ENCODE data around the gene LRRC40.
"Not testable (repeated sequence)": the region's sequence is repeated elsewhere in the genome, so short reads cannot be mapped to it uniquely, and the experiment has no call there.

Gene LRRC40

DNA sequence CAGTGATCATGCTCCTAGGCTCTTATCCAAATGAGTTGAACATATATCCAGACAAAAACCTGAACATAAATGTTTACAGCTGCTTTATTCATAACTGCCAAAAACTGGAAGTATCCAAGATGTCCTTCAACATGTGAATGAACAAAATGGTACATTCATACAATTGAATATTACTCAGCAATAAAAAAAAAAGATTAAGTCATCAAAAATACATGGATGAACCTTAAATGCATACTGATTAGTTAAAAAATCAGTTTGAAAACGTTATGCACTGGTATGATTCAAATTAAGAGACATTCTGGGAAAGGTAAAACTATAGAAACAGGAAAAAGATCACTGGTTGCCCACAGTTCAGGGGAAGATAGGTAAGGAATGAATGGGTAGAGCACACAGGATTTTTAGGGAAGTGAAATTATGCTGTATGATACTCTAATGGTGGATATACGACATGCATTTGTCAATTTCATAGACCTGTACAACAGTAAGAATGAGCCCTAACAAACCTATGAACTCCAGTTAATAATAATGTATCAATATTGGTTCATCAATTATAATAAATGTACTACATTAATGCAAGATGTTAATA is 3.1 kb downstream of the LRRC40 start:
- no peak for DNase-seq (ENCODE audit: low spot score)

DNA sequence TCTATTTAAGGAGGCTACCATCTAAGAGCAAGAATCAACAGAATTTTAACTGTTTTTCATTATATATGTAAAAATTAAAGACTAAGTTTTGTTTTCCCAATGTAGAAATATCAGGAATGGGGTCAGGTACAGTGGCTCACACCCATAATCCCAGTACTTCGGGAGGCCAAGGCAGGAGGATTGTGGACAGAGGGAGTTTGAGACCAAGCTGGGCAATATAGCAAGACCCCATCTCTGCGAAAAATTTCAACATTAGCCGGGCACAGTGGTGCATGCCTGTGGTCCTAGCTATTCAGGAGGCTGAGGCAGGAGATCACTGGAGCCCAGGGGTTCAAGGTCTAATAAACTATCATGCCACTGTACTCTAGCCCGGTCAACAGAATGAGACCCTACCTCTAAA is 5.3 kb downstream of the LRRC40 start:
- no peak for DNase-seq (ENCODE audit: low spot score)

DNA sequence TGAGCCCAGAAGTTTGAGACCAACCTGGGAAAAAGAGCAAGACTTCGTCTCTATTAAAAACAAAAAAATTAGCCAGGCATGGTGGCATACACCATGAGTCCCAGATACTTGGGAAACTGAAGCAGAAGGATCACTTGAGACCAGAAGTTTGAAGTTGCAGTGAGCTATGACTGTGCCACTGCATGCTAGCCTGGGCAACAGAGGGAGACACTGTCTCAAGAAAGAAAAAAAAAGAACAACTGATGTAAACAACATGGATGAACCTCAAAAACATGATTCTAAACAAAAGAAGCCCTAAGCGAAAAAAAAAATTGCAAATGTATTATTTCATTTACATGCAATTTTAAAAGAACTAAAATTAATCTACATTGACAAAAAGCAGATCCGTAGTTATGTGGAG is 9.0 kb downstream of the LRRC40 start:
- no peak for DNase-seq (ENCODE audit: low spot score)

DNA sequence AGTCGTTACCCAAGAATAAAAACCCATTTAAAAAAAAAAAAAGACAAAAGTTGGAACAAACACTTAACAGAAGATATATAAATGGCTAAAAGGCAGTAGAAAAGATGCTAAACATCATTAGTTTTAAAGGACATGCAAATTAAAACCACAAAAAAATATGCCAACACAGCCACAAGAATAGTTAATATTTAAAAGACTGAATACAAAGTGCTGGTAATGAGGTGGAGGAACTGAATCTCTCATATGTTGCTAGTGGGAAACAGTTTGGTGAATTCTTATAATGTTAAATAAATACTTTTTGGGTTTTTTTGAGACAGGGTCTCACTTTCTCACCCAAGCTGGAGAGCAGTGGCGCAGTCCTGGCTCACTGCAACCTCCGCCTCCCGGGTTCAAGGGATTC is 10.0 kb downstream of the LRRC40 start:
- DNase-seq (ENCODE audit: low spot score): no peak

DNA sequence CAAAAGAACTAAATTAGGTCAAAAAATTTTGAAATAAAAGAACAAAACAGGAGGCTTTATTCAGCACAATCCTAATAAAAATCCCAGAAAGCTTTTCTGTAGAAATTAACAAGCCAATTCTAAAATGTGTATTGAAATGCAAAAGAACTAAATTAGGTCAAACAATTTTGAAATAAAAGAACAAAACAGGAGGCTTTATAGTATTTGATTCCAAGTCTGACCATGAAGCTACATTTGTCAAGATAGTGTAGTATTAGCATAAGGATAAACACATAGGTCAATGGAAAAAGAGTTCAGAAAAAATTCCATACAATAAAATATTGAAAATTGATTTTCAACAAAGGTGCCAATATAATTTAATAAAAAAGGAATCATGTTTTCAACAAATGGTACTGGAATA is 10.8 kb downstream of the LRRC40 start:
- no peak for DNase-seq (ENCODE audit: low spot score)

DNA sequence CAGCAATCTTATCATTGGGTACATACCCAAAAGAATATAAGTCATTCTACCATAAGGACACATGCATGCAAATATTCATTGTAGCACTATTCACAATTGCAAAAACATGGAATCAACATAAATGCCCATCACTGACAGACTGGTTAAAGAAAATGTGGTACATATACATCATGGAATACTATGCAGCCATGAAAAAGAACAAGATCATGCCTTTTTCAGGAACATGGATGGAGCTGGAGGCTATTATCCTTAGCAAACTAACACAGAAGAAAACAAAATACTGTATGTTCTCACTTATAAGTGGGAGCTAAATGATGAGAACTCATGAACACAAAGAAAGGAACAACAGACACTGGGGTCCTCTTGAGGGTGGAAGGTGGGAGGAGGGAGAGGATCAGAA is 12.9 kb downstream of the LRRC40 start:
- DNase-seq (ENCODE audit: low spot score): not testable (repeated sequence)

DNA sequence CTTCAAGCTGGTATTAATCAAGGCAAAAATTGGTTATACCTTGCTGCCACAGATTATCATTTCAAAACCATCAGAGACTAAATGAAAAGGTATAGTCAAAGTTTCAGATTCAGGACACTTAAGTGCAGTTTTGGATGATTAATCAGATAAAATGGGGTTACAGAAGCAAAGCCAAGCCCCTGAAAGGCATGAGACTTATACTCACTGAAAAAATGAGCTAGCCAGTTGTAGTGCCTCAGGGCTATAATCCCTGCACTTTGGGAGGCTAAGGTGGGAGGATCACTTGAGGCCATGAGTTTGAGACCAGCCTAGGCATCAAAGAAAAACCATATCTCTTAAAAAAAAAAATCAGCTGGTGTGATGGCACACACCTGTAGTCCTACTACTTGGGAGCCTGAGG is 15.2 kb downstream of the LRRC40 start:
- DNase-seq (ENCODE audit: low spot score): no peak

DNA sequence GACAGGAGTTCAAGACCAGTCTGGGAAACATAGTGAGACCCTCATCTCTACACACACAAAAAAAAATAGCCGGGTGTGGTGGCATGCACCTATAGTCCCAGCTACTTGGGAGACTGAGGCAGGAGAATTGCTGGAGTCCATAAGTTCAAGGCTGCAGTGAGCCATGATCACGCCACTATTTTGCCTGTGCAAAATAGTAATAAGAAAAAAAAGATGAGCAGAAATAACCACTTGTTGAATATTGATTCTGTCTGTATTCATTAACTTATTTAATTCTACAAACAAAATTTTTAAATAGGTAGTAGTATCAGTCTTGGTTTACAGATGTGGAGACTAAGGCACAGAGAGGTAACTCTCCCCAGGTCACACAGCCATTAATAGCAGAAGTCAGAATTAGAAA is 16.9 kb downstream of the LRRC40 start:
- DNase-seq (ENCODE audit: low spot score): no peak

DNA sequence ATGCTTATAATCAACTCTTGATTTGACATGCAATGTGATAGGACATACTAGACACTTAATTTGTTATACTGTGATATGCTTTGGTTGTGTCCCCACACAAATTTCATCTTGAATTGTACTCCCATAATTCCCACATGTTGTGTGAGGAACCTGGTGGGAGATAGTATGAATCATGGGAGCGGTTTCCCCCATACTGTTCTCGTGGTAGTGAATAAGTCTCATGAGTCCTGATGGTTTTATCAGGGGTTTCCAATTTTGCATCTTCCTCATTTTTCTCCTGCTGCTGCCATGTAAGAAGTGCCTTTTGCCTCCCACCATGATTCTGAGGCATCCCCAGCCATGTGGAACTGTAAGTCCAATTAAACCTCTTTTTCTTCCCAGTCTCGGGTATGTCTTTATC is 20.2 kb downstream of the LRRC40 start:
- DNase-seq (ENCODE audit: low spot score): not testable (repeated sequence)

DNA sequence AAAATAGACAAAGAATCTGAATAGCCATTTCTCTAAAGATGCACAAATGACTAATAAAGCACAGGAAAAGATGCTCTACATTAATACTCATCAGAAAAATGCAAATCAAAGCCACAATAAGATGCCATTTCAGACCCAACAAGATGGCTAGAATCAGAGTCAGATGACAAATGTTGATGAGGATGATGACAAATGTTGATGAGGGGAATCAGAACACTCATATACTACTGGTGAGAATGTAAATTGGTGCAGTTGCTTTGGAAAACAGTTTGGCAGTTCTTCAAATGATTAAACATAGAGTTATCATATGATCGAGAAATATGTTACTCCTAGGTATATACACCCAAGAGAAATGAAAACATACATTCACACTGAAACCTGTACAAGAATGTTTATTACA is 33.9 kb downstream of the LRRC40 start:
- no peak for DNase-seq (ENCODE audit: low spot score)

DNA sequence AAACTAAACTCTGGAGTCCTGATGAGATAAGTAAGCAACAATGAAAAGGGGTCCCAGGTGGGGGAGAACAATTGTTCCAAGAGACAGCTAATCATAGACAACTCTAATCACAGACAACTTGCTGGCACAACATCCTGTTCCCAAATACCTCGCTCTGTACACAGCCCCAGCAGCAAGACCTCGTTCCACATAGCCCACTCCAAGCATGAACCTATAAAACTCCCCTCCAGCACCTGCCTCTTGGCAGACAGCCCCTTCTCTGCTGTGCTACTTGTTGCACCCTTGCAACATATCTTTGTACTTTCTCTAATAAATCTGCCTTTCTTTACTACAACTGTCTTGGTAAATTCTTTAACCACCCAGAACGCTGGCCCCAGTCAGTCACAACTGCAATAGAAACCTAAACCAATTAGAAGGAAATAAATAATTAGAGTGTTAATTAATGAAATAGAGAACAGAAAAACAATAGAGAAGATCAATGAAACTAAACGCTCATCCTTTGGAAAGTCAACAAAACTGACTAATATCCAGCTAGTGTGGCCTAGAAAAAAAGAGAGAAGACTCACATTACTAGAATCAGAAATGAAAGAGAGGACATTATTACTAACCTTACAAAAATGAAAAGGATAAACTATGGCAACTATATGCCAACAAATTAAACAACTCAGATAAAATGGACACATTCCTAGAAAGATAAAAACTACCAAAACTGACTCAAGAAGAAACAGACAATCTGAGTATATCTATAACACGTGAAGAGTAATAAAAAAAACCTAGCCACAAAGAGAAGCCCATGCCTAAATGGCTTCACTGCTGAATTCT is 36.1 kb downstream of the LRRC40 start:
- no peak for DNase-seq (ENCODE audit: low spot score)

DNA sequence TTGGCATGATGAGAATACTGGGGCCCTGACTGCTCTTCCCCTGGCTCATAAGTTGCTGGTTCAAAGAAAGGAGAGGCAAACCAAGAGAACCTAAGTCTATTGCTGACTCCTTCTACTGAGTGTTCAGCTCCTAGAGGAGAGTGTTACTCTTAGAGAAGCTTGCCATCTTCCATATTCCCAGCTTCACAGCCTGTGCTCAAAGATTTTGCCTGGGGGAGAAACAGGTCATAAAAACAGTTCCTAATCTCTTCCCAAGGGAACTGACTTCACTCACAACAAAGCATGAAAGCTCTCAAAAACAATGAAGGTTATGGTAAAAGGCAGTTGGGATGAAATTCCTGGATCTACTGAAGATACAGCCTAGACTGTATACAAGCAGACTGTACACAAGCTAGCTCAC is 37.1 kb downstream of the LRRC40 start:
- DNase-seq (ENCODE audit: low spot score): no peak

DNA sequence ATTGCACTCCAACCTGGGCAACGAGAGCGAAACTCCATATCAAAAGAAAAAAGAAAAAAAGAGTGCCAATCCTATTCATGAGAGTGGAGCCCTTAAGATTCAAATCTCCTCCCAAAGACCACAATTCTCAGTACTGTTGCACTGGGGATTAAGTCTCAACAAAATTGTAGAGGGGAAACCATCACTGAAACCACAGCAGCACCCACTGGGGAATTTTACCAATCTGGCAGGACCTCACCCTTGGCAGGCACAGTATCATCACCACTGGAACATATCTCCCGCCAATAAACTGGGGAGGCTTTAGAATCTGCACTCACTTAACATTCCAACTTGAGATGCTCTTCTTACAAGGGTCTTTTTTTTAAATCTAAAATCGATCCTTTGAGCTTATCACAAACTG is 41.0 kb downstream of the LRRC40 start:
- no peak for DNase-seq (ENCODE audit: low spot score)

DNA sequence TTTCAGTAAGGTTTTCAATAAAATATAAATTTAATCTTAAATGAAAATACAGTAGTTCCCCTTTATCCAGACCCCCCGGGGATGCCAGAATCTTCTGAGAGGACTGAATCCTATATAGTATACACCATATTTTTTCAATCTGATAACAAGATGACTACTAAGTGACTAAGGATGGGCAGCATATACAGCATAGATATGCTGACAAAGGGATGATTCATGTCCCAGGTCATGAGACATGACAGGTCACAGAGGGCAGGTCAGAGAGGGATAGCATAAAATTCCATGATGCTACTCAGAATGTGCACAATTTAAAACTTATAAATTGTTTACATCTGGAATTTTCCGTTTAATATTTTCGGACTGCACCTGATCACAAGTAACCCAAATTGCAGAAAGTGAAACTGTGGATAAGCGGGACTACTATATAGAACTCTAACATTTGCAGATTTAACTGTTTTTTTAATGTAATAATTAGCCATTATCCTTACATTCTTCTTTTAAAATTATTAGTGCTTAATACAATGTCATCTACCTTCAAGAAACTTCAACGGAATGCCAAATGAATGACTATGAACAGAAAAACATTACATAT is 48.8 kb downstream of the LRRC40 start:
- no peak for DNase-seq (ENCODE audit: low spot score)

DNA sequence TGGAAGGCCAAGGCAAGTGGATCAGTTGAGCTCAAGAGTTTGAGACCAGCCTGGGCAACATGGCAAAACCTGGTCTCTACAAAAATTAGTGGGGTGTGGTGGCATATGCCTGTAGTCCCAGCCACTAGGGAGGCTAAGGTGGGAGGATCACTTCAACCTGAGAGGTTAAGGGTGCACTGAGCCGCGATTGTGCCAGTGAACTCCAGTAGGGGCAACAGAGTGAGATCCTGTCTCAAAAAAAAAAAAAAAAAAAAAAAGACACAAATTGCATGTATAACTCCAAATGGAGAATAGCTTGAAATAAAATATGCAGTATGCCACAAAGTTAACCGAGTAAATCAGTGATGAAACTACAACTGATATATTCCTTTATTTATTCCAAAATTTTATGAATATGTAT is 51.6 kb downstream of the LRRC40 start:
- no peak for DNase-seq (ENCODE audit: low spot score)

DNA sequence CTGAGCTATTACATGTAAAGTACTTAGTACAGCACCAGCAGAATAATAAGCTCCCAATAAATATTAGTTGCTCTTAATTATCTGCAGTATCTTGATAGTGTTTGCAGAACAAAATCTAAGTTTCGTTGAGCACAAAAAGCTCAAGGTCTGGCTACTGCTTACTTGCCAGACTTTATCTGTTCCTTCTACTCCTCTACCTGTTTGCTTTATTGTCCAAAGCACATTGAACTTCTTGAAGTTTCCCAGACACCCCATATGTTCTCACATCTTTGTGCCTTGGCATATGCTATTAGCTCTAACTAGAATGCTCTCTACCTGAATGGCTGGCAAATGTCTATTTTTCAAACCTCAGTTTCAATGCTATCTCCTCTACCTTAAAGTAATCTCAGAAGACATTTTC is 54.9 kb downstream of the LRRC40 start:
- no peak for DNase-seq (ENCODE audit: low spot score)

DNA sequence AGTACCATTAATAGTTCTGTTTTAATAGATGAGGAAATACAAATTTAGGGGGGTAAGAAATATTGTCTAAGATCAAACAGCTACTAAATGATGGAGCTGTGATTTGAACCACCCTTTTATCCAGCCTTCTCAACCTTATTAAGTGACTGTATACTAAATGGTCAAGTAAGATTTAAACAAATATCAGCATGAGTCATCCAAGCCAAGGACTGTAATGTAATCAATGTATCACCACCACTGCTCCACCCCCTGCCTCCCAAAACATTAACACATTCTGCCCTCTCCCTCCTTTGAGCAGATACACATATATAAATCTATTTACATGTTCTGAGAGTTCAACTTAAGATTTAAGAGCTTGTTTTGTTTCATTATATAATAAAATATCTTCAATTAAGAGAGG is 58.9 kb downstream of the LRRC40 start:
- DNase-seq (ENCODE audit: low spot score): no peak

DNA sequence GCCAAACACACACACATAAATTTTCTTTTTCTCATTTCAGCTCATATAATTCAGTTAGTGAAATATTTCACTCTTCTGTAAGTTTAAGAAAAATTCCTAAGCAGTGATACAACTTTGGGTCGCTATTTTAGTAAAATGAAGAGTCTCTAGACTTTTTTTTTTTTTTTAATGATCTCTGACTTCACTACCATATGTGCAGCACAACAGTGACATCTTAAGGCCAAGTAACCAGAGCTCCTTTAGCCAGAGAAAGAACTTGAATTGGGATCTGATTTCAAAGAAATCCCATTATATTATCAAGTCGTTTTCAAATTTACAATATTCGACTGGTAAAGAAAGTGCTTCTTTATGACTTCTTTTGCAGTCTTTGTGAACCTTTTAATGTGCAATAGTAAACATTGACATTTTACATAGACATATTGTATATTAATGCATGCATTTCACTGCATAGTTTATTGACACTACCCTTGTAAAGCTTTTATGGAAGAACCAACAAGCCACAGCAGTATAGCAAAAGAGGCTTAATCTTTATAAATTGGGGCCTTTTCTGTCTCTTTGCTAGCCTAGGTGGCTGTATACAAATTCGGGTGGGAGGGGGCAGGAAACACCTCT is 62.2 kb downstream of the LRRC40 start:
- DNase-seq (ENCODE audit: low spot score): peak; percentile 14

DNA sequence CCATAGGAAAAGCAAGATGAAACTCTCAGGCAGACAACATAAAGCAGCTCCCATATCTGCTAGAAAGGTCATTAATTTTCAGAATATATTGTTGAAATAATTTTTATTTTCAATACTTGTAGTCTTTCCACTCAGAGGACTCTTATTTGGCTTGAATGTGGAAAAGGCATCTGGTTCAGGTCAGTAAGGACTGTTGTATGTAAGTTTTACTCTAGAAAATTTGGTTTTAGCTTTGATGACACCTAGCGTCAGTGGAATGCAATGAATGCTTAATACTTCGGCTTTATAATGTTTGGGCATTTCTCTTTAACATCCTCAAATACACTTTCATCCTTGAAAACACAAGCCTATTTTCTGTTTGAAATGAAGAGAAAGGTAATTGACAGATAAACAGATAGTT is 63.3 kb downstream of the LRRC40 start:
- no peak for DNase-seq (ENCODE audit: low spot score)

DNA sequence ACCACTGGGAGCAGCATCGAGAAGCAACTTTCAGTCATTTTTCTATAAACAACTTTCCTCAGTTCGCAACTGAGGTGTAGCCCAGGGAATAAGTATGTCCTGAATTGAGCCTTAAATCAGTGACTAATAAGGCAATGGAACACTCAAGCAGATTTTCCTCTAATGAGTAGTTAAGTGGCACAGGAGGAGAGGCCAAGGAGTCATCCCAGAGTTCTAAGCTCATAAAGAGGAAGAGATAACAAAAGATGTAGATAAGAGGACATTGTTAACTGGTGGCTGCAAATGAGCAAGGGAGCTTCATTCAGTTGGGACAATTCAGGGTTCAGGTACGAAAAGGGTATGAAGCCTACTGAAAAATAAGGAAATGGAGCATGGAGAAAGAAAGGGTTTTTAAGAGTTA is 64.5 kb downstream of the LRRC40 start:
- DNase-seq (ENCODE audit: low spot score): no peak

DNA sequence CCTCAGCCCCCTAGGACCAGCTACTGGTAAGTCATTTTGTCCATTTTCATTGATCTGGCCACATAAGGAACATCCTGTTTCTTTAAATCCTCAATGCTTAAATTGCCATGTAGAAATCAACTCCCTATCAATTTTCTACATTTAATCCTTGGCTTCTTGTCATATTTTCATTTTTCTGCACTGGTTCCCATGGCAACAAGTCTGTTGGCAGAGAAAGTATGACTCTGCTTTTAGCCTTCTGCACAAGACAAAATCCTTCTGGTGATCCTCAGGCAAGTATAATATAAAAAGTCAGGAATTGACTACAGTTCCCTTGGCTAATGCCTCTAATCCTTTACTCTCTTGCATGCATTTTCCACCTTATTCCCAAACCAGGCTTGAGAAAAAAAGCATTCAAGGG is 65.0 kb downstream of the LRRC40 start:
- DNase-seq (ENCODE audit: low spot score): peak; percentile 40

DNA sequence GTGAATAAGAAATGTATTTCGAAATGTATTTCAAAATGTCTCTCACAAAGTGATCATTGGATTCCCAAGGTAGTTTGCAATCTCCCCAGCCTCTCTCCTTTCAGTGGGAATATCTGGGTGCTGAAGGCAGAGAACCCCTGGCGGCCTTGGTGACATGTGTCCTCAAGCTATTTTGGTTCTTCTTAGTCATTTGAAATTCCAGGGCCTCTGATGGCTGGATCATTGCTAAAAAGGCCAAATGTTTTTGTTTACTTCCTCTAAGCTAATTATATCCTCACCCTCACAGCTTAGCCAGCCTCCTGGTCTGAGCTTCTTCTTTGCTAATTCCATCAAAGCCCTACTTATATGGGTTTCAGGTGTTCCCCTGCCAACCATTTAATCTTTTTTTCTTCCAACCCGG is 71.2 kb downstream of the LRRC40 start:
- no peak for DNase-seq (ENCODE audit: low spot score)

DNA sequence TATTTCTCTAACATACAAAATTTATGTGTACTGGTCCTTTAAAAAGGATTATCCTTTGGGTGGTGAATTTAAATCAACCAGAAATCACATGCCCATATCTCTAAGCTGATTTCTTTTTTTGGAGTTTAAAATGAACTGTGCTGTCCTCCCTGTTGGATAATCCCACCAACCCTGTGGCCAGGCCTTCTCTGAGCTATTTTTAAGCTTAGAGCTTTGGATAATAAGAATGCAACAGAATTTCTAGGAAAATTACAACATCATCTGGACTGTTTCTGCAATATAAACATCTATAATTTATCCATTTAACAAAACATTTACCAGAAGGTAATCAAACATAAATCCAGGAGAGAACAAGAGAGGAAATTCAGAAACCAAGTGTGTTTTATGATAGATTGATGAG is 88.3 kb downstream of the LRRC40 start:
- no peak for DNase-seq (ENCODE audit: low spot score)
